ENCODE measurements around the gene RXRA. TPM values are rescaled to one million over a fixed set of nuclear protein-coding genes. Genes with fewer than 3 reads are reported as not detected.

The RXRA gene
- total RNA-seq, 2 donors from 2014 or later, result 45.4 to 58.1 TPM

DNA sequence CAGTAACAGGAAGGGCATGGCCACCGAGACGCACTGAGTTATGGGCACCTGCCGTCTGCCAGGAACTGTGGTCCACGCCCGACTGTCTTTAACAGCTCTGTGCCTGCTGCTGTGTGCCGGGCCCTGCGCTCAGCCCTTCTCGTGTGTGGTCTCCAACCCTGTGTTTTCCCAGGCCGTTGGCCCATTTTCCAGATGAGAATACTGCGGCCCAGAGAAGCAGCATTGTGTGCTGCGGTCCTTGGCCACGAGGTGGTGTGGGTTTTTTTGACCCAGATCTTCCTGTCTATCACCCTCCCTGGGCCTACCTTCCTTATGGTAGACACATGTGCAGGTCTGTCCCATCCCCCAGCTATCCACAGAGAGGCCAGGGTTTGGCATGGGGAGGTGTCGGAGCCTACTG is 47.0 kb downstream of the RXRA start:
- TF ChIP-seq, protein P1, sequence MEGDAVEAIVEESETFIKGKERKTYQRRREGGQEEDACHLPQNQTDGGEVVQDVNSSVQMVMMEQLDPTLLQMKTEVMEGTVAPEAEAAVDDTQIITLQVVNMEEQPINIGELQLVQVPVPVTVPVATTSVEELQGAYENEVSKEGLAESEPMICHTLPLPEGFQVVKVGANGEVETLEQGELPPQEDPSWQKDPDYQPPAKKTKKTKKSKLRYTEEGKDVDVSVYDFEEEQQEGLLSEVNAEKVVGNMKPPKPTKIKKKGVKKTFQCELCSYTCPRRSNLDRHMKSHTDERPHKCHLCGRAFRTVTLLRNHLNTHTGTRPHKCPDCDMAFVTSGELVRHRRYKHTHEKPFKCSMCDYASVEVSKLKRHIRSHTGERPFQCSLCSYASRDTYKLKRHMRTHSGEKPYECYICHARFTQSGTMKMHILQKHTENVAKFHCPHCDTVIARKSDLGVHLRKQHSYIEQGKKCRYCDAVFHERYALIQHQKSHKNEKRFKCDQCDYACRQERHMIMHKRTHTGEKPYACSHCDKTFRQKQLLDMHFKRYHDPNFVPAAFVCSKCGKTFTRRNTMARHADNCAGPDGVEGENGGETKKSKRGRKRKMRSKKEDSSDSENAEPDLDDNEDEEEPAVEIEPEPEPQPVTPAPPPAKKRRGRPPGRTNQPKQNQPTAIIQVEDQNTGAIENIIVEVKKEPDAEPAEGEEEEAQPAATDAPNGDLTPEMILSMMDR (IDR thresholded peaks at IDR 0.05), result no peak
- no peak overlapping the region for H3K4me3 ChIP-seq
- H3K9me3 ChIP-seq, result no peaks in the 10 kb centered on the region
- no peaks in the 10 kb centered on the region for H3K27me3 ChIP-seq (replicated peaks; ENCODE audit: insufficient read depth)
- H3K4me1 ChIP-seq (ENCODE audit: control insufficient read depth in 1 of 2, low read depth in 2 of 2), result peaks cover 62 to 90% of the 10 kb centered on the region in 2 donors
- H3K36me3 ChIP-seq, result no peaks in the 10 kb centered on the region
- ATAC-seq (ENCODE audit: insufficient number of reproducible peaks, low FRiP score, low read depth) (no peak), DNase-seq (ENCODE audit: low spot score) (no peak)
- no peak overlapping the region for H3K27ac ChIP-seq

DNA sequence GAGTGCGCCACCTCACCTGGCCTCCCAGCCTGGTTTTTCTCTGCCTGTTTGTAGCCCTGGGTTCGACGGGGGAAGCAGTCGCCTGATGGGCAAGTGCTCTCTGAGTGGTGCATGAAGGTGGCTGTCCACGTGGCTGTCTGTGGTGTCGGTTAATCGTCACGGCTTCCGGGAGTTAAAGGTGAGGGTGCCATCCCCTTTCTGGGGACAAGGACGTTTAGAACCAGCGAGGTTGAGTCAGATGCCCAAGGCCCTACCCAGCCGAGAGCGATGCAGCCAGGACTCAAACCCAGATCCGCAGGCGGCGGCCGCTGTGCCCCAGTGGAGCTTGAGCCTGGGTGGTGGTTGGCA is 47.7 kb downstream of the RXRA start:
- no peak for DNase-seq (ENCODE audit: low spot score)
- Histone ChIP-seq H3K36me3 (no peaks in the 10 kb centered on the region), H3K27ac (no peak overlapping the region), H3K9me3 (no peaks in the 10 kb centered on the region), H3K4me1 (ENCODE audit: control insufficient read depth in 1 of 2, low read depth in 2 of 2) (peaks cover 68 to 93% of the 10 kb centered on the region in 2 donors), H3K27me3 (replicated peaks; ENCODE audit: insufficient read depth) (no peaks in the 10 kb centered on the region), H3K4me3 (no peak overlapping the region)
- no peak for ATAC-seq (ENCODE audit: insufficient number of reproducible peaks, low FRiP score, low read depth)
- TF ChIP-seq, protein P1 (IDR thresholded peaks at IDR 0.05), result no peak

DNA sequence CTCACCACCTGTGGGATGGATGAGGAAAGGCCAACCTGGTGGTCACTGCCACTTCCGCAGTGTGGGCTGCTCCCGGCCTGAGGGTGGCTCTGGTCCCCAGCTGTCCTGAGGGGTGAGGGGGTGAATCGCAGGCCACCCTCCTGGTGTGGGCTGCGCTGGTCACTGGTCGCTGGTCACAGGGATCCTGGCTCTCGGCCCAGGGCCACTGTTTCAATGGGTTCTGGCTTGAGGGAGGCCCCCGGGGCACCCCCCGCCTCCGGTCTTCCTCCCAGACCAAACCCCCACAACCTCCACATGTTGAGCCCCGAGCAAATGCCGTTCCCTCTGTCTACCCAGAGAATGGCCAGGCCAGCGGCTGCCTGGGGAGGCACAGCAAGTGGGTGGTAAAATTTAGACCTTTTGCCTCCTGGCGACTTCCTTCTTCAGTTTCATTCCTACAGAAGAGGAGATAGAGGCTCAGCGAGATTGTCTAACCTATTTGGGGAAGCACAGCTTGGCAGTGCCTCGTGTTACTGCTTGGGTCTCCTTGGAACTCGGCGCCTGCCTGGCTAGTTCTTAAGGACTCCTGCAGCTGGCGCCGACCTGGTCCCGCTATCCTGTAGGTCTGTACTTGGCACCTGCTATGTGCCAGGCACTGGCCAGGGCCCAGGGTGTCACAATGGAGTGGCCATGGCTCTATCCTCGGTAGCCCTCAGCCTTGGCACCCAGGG is 48.2 kb downstream of the RXRA start:
- TF ChIP-seq, protein P1 (IDR thresholded peaks at IDR 0.05), result no peak
- Histone ChIP-seq H3K27ac (peak overlapping the region; percentile 74 to 85), H3K4me1 (ENCODE audit: control insufficient read depth in 1 of 2, low read depth in 2 of 2) (peaks cover 72 to 96% of the 10 kb centered on the region in 2 donors), H3K4me3 (peak overlapping the region; percentile 46), H3K36me3 (no peaks in the 10 kb centered on the region), H3K9me3 (no peaks in the 10 kb centered on the region), H3K27me3 (replicated peaks; ENCODE audit: insufficient read depth) (no peaks in the 10 kb centered on the region)
- DNase-seq (ENCODE audit: low spot score), result no peak
- ATAC-seq (ENCODE audit: insufficient number of reproducible peaks, low FRiP score, low read depth), result no peak

DNA sequence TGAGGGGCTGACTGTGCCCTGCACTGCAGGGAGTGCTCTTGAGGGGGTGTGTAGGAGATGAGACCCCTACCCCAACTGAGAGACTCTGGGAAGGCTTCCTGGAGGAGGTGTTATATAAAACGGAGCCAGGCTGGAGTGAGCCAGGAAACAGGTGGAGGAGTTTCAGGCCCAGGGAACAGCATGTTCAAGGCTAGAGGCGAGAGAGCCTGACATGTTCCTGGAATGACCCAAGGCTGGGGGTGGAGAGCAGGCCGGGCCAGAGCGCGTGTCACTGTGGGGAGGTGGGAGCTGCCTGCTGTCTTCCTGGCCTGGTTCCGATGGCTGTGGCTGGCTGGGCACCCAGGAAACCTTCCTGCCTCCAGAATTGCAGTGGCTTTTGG is 48.7 kb downstream of the RXRA start:
- Histone ChIP-seq H3K36me3 (no peaks in the 10 kb centered on the region), H3K4me3 (peak overlapping the region; percentile 46), H3K4me1 (ENCODE audit: control insufficient read depth in 1 of 2, low read depth in 2 of 2) (peaks cover 72 to 96% of the 10 kb centered on the region in 2 donors), H3K27ac (peak overlapping the region; percentile 74 to 85), H3K27me3 (replicated peaks; ENCODE audit: insufficient read depth) (no peaks in the 10 kb centered on the region), H3K9me3 (no peaks in the 10 kb centered on the region)
- DNase-seq (ENCODE audit: low spot score) (peak; percentile 50), ATAC-seq (ENCODE audit: insufficient number of reproducible peaks, low FRiP score, low read depth) (peak; percentile 44)
- TF ChIP-seq, protein P1 (IDR thresholded peaks at IDR 0.05), result no peak

DNA sequence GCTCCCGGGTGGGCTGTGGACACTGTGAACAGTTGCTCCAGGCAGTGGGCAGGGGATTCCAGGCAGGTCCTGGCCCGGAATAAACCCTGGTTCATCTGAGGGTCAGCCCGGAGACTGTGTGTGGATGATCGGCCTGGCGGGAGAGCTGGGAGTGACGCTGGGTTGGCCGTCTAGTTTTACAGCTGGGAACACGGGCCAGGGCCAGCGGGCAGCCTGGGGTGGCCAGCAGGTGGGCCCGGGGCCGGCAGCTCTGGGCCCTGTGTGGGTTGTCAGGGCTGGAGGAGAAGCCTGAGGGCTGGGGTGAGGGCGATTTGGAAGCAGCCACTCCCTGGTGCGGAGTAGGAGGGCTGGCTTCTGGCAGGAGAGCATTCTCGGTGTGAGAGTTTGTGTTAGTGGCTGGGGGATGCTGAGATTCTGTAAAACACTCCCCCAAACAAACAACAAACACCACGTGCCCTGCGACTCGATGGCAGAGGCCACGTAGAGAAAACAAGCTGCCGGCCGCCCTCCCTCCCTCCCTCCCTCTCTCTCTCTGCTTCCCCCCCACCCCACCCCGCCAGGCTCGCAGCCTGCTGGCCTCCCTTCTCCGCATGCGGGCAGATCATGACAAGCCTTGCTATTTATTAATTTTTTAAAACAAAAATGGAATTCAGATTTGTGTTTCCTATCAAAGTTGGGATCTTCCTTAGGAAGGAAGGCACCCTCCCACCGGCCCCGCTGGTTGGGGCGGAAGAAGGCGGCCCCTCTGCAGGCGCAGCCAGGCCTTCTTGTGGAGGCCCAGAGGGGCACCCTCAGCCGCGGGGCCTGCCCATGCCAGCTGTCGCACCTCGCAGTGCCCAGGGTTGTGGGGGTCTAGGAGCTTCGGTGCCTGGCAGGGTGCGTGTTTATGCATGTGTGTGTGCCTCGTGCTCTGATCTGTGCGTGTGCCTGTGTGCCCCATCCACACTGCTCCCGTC is 49.5 kb downstream of the RXRA start:
- ATAC-seq (ENCODE audit: insufficient number of reproducible peaks, low FRiP score, low read depth) (peak; percentile 3), DNase-seq (ENCODE audit: low spot score) (no peak)
- Histone ChIP-seq H3K27ac (peak overlapping the region; percentile 74 to 85), H3K4me3 (peak overlapping the region; percentile 46), H3K4me1 (ENCODE audit: control insufficient read depth in 1 of 2, low read depth in 2 of 2) (peaks cover 69 to 93% of the 10 kb centered on the region in 2 donors), H3K9me3 (no peaks in the 10 kb centered on the region), H3K36me3 (no peaks in the 10 kb centered on the region), H3K27me3 (replicated peaks; ENCODE audit: insufficient read depth) (no peaks in the 10 kb centered on the region)
- TF ChIP-seq, protein P1 (IDR thresholded peaks at IDR 0.05), result peak; percentile 7

Data from thoracic aorta (tissue), 2 donors.